ENCODE results near the gene HNRNPH2. TPM values are rescaled to one million over a fixed set of nuclear protein-coding genes. Genes with fewer than 3 reads are reported as not detected.

HNRNPH2 gene, protein sequence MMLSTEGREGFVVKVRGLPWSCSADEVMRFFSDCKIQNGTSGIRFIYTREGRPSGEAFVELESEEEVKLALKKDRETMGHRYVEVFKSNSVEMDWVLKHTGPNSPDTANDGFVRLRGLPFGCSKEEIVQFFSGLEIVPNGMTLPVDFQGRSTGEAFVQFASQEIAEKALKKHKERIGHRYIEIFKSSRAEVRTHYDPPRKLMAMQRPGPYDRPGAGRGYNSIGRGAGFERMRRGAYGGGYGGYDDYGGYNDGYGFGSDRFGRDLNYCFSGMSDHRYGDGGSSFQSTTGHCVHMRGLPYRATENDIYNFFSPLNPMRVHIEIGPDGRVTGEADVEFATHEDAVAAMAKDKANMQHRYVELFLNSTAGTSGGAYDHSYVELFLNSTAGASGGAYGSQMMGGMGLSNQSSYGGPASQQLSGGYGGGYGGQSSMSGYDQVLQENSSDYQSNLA
- total RNA-seq (10 to 100 TPM; 66.2 to 71.5 TPM), polyA plus RNA-seq (ENCODE audit: insufficient read length in 6 of 6) (100 to 1,000 TPM in 4 of 6 donors, 10 to 100 TPM in 2; 86.0 to 107 (median 101) TPM)
- long read RNA-seq, donor 1, transcript HNRNPH2-201 (2 exons, 2,223 nt): major isoform, 23 of 23 reads
- long read RNA-seq, donor 1, partial matches to known transcripts: 0 of 23 reads
- long read RNA-seq, donor 1, other reads (novel, unspliced or antisense): 0 of 23 reads
- long read RNA-seq, donor 2, transcript HNRNPH2-201 (2 exons, 2,223 nt): major isoform, 18 of 18 reads
- long read RNA-seq, donor 2, partial matches to known transcripts: 0 of 18 reads
- long read RNA-seq, donor 2, other reads (novel, unspliced or antisense): 0 of 18 reads
- long read RNA-seq, donor 3, transcript HNRNPH2-201 (2 exons, 2,223 nt): major isoform, 34 of 84 reads
- long read RNA-seq, donor 3, partial matches to known transcripts: 50 of 84 reads
- long read RNA-seq, donor 3, other reads (novel, unspliced or antisense): 0 of 84 reads
- long read RNA-seq, donor 4, transcript HNRNPH2-201 (2 exons, 2,223 nt): major isoform, 30 of 34 reads
- long read RNA-seq, donor 4, partial matches to known transcripts: 4 of 34 reads
- long read RNA-seq, donor 4, other reads (novel, unspliced or antisense): 0 of 34 reads
- long read RNA-seq, donor 5, transcript HNRNPH2-201 (2 exons, 2,223 nt): major isoform, 30 of 91 reads
- long read RNA-seq, donor 5, partial matches to known transcripts: 61 of 91 reads
- long read RNA-seq, donor 5, other reads (novel, unspliced or antisense): 0 of 91 reads
- long read RNA-seq, donor 6, transcript HNRNPH2-201 (2 exons, 2,223 nt): major isoform, 29 of 78 reads
- long read RNA-seq, donor 6, partial matches to known transcripts: 49 of 78 reads
- long read RNA-seq, donor 6, other reads (novel, unspliced or antisense): 0 of 78 reads
- long read RNA-seq, donor 7, transcript HNRNPH2-201 (2 exons, 2,223 nt): major isoform, 22 of 22 reads
- long read RNA-seq, donor 7, partial matches to known transcripts: 0 of 22 reads
- long read RNA-seq, donor 7, other reads (novel, unspliced or antisense): 0 of 22 reads
- long read RNA-seq, donor 8, transcript HNRNPH2-201 (2 exons, 2,223 nt): major isoform, 30 of 30 reads
- long read RNA-seq, donor 8, partial matches to known transcripts: 0 of 30 reads
- long read RNA-seq, donor 8, other reads (novel, unspliced or antisense): 0 of 30 reads
- long read RNA-seq, donor 9, partial matches to known transcripts: 0 of 1 reads
- long read RNA-seq, donor 9, other reads (novel, unspliced or antisense): 0 of 1 reads
- long read RNA-seq, donor 10, transcript HNRNPH2-201 (2 exons, 2,223 nt): major isoform, 14 of 16 reads
- long read RNA-seq, donor 10, partial matches to known transcripts: 2 of 16 reads
- long read RNA-seq, donor 10, other reads (novel, unspliced or antisense): 0 of 16 reads
- long read RNA-seq, donor 11, transcript HNRNPH2-201 (2 exons, 2,223 nt): major isoform, 44 of 190 reads
- long read RNA-seq, donor 11, partial matches to known transcripts: 146 of 190 reads
- long read RNA-seq, donor 11, other reads (novel, unspliced or antisense): 0 of 190 reads
- long read RNA-seq, donor 12, transcript HNRNPH2-201 (2 exons, 2,223 nt): major isoform, 25 of 77 reads
- long read RNA-seq, donor 12, partial matches to known transcripts: 52 of 77 reads
- long read RNA-seq, donor 12, other reads (novel, unspliced or antisense): 0 of 77 reads

DNA sequence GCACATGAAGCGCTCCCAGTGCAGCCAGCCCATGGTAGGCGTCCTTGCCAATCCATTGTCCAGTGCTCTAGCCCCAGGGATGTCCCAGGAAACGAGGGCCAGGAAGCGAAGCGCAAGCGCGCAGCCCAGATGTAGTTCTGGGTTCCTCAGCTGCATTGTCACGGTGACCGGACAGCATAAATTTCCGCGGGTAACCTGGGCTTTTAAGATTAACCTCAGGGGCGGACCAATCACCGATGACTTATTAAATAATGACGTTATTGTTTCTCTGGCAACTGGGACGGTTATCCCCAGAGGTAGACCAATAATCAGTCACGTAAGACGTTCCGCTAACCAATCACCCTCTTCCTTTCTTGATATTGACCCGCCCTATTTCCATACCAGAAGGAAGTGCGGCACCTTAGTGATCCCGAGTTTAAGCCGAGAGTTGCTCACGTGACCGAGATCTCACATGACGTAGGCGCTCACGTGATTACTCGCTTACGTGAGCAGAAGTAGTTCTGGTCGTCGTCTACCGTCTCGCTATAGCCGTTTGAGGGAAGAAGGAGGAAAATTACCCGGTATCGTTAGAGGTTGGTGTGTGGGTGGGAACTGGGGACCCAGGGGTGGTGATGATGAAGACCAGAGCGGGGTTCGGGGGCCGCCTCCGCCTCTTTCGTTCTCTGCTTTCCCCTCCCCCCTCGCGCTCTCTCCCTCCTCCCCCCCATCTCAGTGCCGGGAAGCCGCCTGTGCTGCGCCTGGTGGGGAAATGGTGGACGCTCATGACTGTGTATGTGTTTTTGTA lies at the start of gene HNRNPH2, which contains the start of gene GLA:
HNRNPH2 (plus strand) TSS at position 475 of the 784 bp plus-strand sequence. CDS start 3,767 bp downstream, outside the sequence.
GLA (minus strand) TSS at position 178 of the 784 bp plus-strand sequence; CDS start at position 156, 22 bp downstream.
- ATAC-seq (peak; percentile 95), DNase-seq (peak; percentile 85 to 96 (median 92))
- peak within 1 kb of the TSS; percentile 40 to 56 for H3K4me3 ChIP-seq
- peaks cover 0 to 18% of the 10 kb centered on the region in 2 donors for H3K36me3 ChIP-seq
- peaks cover 3 to 18% of the 10 kb centered on the region in 2 donors for H3K4me1 ChIP-seq
- intact Hi-C loops (cut with DNase I): no loop called here
- H3K9me3 ChIP-seq: no peaks in the 10 kb centered on the region
- H3K27me3 ChIP-seq: no peaks in the 10 kb centered on the region
- TF ChIP-seq, protein P1, sequence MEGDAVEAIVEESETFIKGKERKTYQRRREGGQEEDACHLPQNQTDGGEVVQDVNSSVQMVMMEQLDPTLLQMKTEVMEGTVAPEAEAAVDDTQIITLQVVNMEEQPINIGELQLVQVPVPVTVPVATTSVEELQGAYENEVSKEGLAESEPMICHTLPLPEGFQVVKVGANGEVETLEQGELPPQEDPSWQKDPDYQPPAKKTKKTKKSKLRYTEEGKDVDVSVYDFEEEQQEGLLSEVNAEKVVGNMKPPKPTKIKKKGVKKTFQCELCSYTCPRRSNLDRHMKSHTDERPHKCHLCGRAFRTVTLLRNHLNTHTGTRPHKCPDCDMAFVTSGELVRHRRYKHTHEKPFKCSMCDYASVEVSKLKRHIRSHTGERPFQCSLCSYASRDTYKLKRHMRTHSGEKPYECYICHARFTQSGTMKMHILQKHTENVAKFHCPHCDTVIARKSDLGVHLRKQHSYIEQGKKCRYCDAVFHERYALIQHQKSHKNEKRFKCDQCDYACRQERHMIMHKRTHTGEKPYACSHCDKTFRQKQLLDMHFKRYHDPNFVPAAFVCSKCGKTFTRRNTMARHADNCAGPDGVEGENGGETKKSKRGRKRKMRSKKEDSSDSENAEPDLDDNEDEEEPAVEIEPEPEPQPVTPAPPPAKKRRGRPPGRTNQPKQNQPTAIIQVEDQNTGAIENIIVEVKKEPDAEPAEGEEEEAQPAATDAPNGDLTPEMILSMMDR (IDR thresholded peaks at IDR 0.05): peak in 1 of 2 donors; percentile 15
- peak within 1 kb of the TSS; percentile 93 to 95 for H3K27ac ChIP-seq

DNA sequence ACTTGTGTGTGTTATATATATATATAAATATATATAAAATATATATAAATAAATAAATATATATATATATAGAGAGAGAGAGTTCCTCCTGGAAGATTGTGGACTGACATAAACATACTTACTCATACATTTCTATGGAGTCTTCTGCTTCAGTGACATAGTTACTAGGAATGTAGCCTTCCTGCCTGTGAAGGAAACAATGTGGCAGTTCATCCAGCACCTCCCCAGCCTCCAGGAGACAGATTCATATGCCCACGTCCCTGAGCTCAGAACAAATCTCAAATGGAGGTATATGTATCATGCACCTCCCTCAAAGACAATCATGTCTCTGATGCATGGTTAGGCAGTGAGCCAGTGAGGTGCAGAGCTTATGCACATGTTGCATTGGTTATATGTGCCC lies 48.1 kb upstream of the HNRNPH2 start:
- no peak for DNase-seq
- ATAC-seq: no peak
- intact Hi-C loops (cut with DNase I): no loop called here
- Histone ChIP-seq H3K9me3 (no peaks in the 10 kb centered on the region), H3K27ac (no peak overlapping the region), H3K4me3 (no peak overlapping the region), H3K4me1 (no peaks in the 10 kb centered on the region), H3K36me3 (peaks cover 0 to 18% of the 10 kb centered on the region in 2 donors), H3K27me3 (no peaks in the 10 kb centered on the region)
- TF ChIP-seq, protein P1 (IDR thresholded peaks at IDR 0.05): no peak

DNA sequence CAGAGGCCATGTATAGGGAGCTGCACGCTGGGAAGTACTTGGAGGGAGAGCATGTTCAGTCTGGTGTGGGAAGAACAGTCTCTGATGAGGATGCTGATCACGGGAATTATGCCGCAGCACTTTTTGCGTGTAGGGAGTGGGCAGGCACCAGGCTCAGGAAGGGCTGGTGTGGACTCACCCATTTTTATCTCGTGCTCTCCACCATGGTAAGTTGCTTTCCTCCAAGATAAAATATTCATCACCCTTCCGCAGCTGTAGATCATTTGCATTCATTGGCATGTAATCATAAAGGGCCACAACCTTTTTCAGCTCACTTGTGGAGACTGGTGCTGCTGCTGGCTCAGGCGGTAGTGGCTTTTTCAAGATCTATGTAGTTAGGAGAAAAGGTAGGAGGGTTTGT lies 47.6 kb upstream of the HNRNPH2 start:
- Histone ChIP-seq H3K4me1 (no peaks in the 10 kb centered on the region), H3K4me3 (no peak overlapping the region), H3K36me3 (peaks cover 0 to 18% of the 10 kb centered on the region in 2 donors), H3K27me3 (no peaks in the 10 kb centered on the region), H3K9me3 (no peaks in the 10 kb centered on the region), H3K27ac (no peak overlapping the region)
- no peak for ATAC-seq
- TF ChIP-seq, protein P1 (IDR thresholded peaks at IDR 0.05): no peak
- intact Hi-C loops (cut with DNase I): no loop called here
- DNase-seq: no peak

Data from left lung (tissue), 14 donors.